K562 (cell line): Measurements from ENCODE around the gene FLRT1. TPM values are rescaled to one million over a fixed set of nuclear protein-coding genes. Genes with fewer than 3 reads are reported as not detected.

Experiments
- ATAC-seq: fragments of 200-7000 bp; cut with Tn5 transposase; 3 replicates; pipeline ENCODE4 v1.9.1; 2020; ENCODE audit warnings: moderate library complexity
- BruUV-seq: library from RNA; stranded (reverse); fragments of 400-500 nt; replicated peaks from 2 replicates; lab custom pipeline; 2021; lab: Mats Ljungman, UMichigan
- CTCF ChIA-PET: fragments of 300-600 bp; formaldehyde crosslinking; extraction: SDS; loops from one replicate; lab custom pipeline; 2021; ENCODE audit warnings: low intra/inter-chr PET ratio; lab: Yijun Ruan, JAX
- POLR2A ChIA-PET: fragments of 300-600, 350-650 bp; sonication (Branson Sonifier 250); formaldehyde crosslinking; extraction: SDS; loops from one replicate; lab custom pipeline; 2021; ENCODE audit warnings: antibody characterized with exemption, inconsistent platforms; lab: Yijun Ruan, JAX
- DNase-seq, 4 experiments: peaks; one replicate each; pipeline versions ENCODE4 v3.0.0 to v3.0.0-alpha.2; 2011 to 2018; ENCODE audit warnings: low spot score in 3 of 4, mixed read lengths in 3 of 4; ENCODE audit errors: extremely low read depth in 1 of 4
- FAIRE-seq: peaks from 2 replicates; lab custom pipeline; 2011; peaks lifted over from hg19 to GRCh38; lab: Jason Lieb, UNC
- H2AFZ ChIP-seq: 2 replicates; pipeline ENCODE4 v1.6.0; 2011; ENCODE audit warnings: low read depth, low read length, control low read depth, inconsistent platforms
- H3K27ac ChIP-seq: fragments of 200-600 bp; 3 replicates; pipeline ENCODE4 v1.8.0; 2011; ENCODE audit warnings: low read depth, mild to moderate bottlenecking, control low read depth, inconsistent platforms, low read length, moderate library complexity, mixed read lengths; ENCODE audit errors: extremely low read depth
- H3K27me3 ChIP-seq, 2 experiments: fragments of 300-600 bp in 1 of 2; 2 replicates in 1 of 2; 3 replicates in 1 of 2; pipeline versions ENCODE4 v1.6.0 to v1.8.0; 2011; ENCODE audit warnings: inconsistent platforms in 2 of 2, low read length in 2 of 2, mild to moderate bottlenecking in 1 of 2, mixed read lengths in 1 of 2, moderate library complexity in 1 of 2; ENCODE audit not compliant: control insufficient read depth in 2 of 2, insufficient read depth in 2 of 2
- H3K36me3 ChIP-seq: fragments of 300-600 bp; 3 replicates; pipeline ENCODE4 v1.8.0; 2011; ENCODE audit warnings: mild to moderate bottlenecking, low read length, inconsistent platforms; ENCODE audit not compliant: control insufficient read depth, insufficient read depth
- H3K4me1 ChIP-seq, 2 experiments: fragments of 200-600 bp in 1 of 2; replicated peaks in 1 of 2; 2 replicates in 1 of 2; 3 replicates in 1 of 2; pipeline versions ENCODE4 v1.5.1 to v1.8.0; 2011; ENCODE audit warnings: inconsistent platforms in 2 of 2, low read length in 2 of 2, mild to moderate bottlenecking in 1 of 2, mixed read lengths in 1 of 2, moderate library complexity in 1 of 2; ENCODE audit not compliant: control insufficient read depth in 2 of 2, insufficient read depth in 2 of 2
- H3K4me2 ChIP-seq: 2 replicates; pipeline ENCODE4 v1.6.1; 2011; ENCODE audit warnings: low read length, control low read depth, inconsistent platforms, mixed read lengths; ENCODE audit not compliant: insufficient read depth
- H3K4me3 ChIP-seq: fragments of 200-600 bp; sonication (generic), shearing (Covaris generic); 2 replicates; pipeline ENCODE4 v1.5.1; 2016; ENCODE audit warnings: control low read depth, inconsistent platforms
- H3K79me2 ChIP-seq: fragments of 200-600 bp; 3 replicates; pipeline ENCODE4 v1.8.0; 2011; ENCODE audit warnings: low read length, inconsistent platforms; ENCODE audit not compliant: control insufficient read depth, insufficient read depth
- H3K9ac ChIP-seq, 2 experiments: 2 replicates each; pipeline versions ENCODE4 v1.6.0 to v1.6.1; 2011; ENCODE audit warnings: low read depth in 2 of 2, low read length in 2 of 2, control low read depth in 1 of 2, inconsistent platforms in 1 of 2, mild to moderate bottlenecking in 1 of 2, mixed read lengths in 1 of 2; ENCODE audit not compliant: insufficient read depth in 1 of 2
- H3K9me1 ChIP-seq: one replicate; pipeline ENCODE4 v1.6.0; 2011; ENCODE audit warnings: inconsistent platforms, mild to moderate bottlenecking, low read length, moderate library complexity; ENCODE audit not compliant: control insufficient read depth, insufficient read depth
- H3K9me3 ChIP-seq: replicated peaks from 2 replicates; pipeline ENCODE4 v1.5.1; 2011; ENCODE audit warnings: low read depth, low read length, inconsistent platforms; ENCODE audit not compliant: control insufficient read depth, insufficient read depth
- H4K20me1 ChIP-seq: replicated peaks from 2 replicates; pipeline ENCODE4 v1.6.1; 2011; ENCODE audit warnings: low read length, inconsistent platforms, mixed read lengths; ENCODE audit not compliant: control insufficient read depth, insufficient read depth
- FOXM1 ChIP-seq, 2 experiments: fragments of 450-650 bp in 1 of 2; sonication (generic) in 1 of 2; formaldehyde crosslinking in 1 of 2; IDR thresholded peaks; 2 replicates each; pipeline versions ENCODE4 v1.6.1 to v1.9.0; 2017 to 2022; ENCODE audit warnings: low read depth in 2 of 2, mild to moderate bottlenecking in 2 of 2, missing genetic modification reagents in 1 of 2, moderate library complexity in 1 of 2
- PTRF ChIP-seq: fragments of 450-650 bp; IDR thresholded peaks from 2 replicates; pipeline ENCODE4 v1.6.1; 2016; ENCODE audit warnings: mild to moderate bottlenecking, missing genetic modification characterization, missing compliant biosample characterization
- ZBTB7A ChIP-seq: IDR thresholded peaks from 2 replicates; pipeline ENCODE4 v1.6.1; 2011; ENCODE audit warnings: low read depth, mild to moderate bottlenecking, low read length, moderate library complexity, borderline replicate concordance; ENCODE audit not compliant: control insufficient read depth
- ZNF639 ChIP-seq, 2 experiments: fragments of 200-800 bp in 1 of 2; sonication (Bioruptor generic) in 1 of 2; sonication (generic) in 1 of 2; formaldehyde crosslinking in 1 of 2; IDR thresholded peaks in 1 of 2; conservative IDR thresholded peaks in 1 of 2; 2 replicates each; pipeline versions ENCODE4 v1.5.0 to v1.6.1; 2016 to 2020; ENCODE audit warnings: missing compliant biosample characterization in 1 of 2, missing genetic modification characterization in 1 of 2, missing genetic modification reagents in 1 of 2
- WGBS: fragments of 100-300 bp; shearing (Covaris generic); methylation state at CpG from one replicate; pipeline ENCODE4 v1.1.6; 2016; ENCODE audit warnings: low coverage, mixed read lengths; ENCODE audit not compliant: insufficient coverage; ENCODE audit errors: missing lambda C conversion rate; 5-methylcytosine and 5-hydroxymethylcytosine counted together
- in situ Hi-C: fragments of 300-500 bp; cut with MboI; formaldehyde crosslinking; loops from 4 replicates; pipeline ENCODE4 v1.15.0; 2018; ENCODE audit warnings: inconsistent platforms, mixed read lengths
- intact Hi-C: fragments of 100-400 bp; cut with micrococcal nuclease; formaldehyde crosslinking; loops from 2 replicates; pipeline ENCODE4 v1.14.2; 2022
- polyA plus RNA-seq, 8 experiments: library from polyadenylated mRNA; depleted of rRNA in 4 of 8; stranded (reverse) in 5 of 8; unstranded in 3 of 8; fragments of >200 nt; fragmentation: Nextera tagmentation in 2 of 8; fragmentation: Illumina TruSeq in 1 of 8; extraction: Ambion mirVana in 2 of 8; extraction: Trizol in 1 of 8; gene quantifications; 2 replicates each; pipeline versions ENCODE4 v1.2.1 to v1.2.3, GENCODE V29; 2011 to 2014; ENCODE audit warnings: inconsistent platforms in 1 of 8, missing spikeins in 1 of 8
- total RNA-seq, 7 experiments: library from RNA; depleted of rRNA in 6 of 7; stranded (reverse); fragments of >200 nt in 6 of 7; fragmentation: Illumina TruSeq in 2 of 7; extraction: Trizol in 2 of 7; gene quantifications; 2 replicates each; pipeline versions ENCODE4 v1.2.1 to v1.2.3, GENCODE V29; 2011 to 2021; ENCODE audit warnings: low replicate concordance in 1 of 7

The FLRT1 gene
- total and polyA plus RNA-seq, 9 of the 15 experiments (the other 6 are each of a cell fraction or from before 2014, with no cell fraction given): not detected

GRCh38 chr11:64072871-64073270 is 37.1 kb downstream of the FLRT1 start:
- Histone ChIP-seq H2AFZ (no peak overlapping the region), H3K4me2 (no peak overlapping the region), H3K9ac (no peak overlapping the region), H3K36me3 (no peaks in the 10 kb centered on the region), H3K27ac (no peak overlapping the region), H3K4me1 (peaks cover 6 to 36% of the 10 kb centered on the region in 2 experiments; a peak in 4 of 5 replicates), H3K9me1 (no peaks in the 10 kb centered on the region), H3K9me3 (no peaks in the 10 kb centered on the region), H3K4me3 (no peak overlapping the region), H3K27me3 (no peaks in the 10 kb centered on the region), H3K79me2 (no peaks in the 10 kb centered on the region), H4K20me1 (peaks cover 31% of the 10 kb centered on the region)
- intact Hi-C loops (no loop called here), in situ Hi-C loops (no loop called here)
- 61% methylated on average over 8 of the region's 9 CpGs for WGBS
- FAIRE-seq (no peak), ATAC-seq (no peak), DNase-seq (no peak)
- ChIA-PET CTCF (no interaction called here), POLR2A (interaction anchor here (0.6 kb wide), 1 partner anchor 10 kb away, joined by 3 read pairs; no protein-coding TSS in a partner anchor)
- BruUV-seq: no TSS peak
- no peak for TF ChIP-seq ZNF639 (CRISPR knock-in tag; conservative IDR thresholded peaks at IDR 0.05 in 1 of 2, IDR thresholded peaks at IDR 0.05 in 1 of 2)
- TF ChIP-seq ZBTB7A: peak; percentile 29; the same call in 1 of the 2 replicates
- TF ChIP-seq FOXM1 (IDR thresholded peaks at IDR 0.05; ENCODE audit: low read depth): no peak
- TF ChIP-seq FOXM1 (CRISPR knock-in tag; IDR thresholded peaks at IDR 0.05; ENCODE audit: low read depth): no peak
- TF ChIP-seq PTRF: no peak
